A673 (cell line): ENCODE measurements around the gene SPO11.

Experiments
- CTCF ChIP-seq: fragments of 300-800, 200-600 bp; sonication (generic); conservative IDR thresholded peaks from 2 replicates; pipeline ENCODE4 v1.5.1; 2017; ENCODE audit warnings: low read depth, mild to moderate bottlenecking, antibody characterized with exemption, low read length, moderate library complexity, mixed read lengths
- EZH2 ChIP-seq: fragments of 200-600 bp; sonication (generic); IDR thresholded peaks from 2 replicates; pipeline ENCODE4 v1.6.1; 2017; ENCODE audit warnings: borderline replicate concordance, low read depth, mild to moderate bottlenecking, mixed read lengths, antibody characterized with exemption, low read length; ENCODE audit not compliant: poor library complexity, severe bottlenecking

- TF ChIP-seq CTCF (no peak), EZH2 (no peak)
Measured at GRCh38 chr20:57380081-57380750, 50.6 kb downstream of the SPO11 start.
